NCI-H146 (cell line): ENCODE measurements around the gene TMEM150B.

Source experiments
- DNase-seq: peaks from one replicate; lab custom pipeline; 2025; lab: John Stamatoyannopoulos, UW

The TMEM150B gene

GRCh38 chr19:55305983-55306562, 19.1 kb downstream of the TMEM150B start:
- DNase-seq = no peak

- peak; percentile 45 for DNase-seq
These were observed 19.6 kb downstream of the TMEM150B start for GRCh38 chr19:55305491-55305890.

GRCh38 chr19:55304980-55305379, 20.2 kb downstream of the TMEM150B start:
- no peak for DNase-seq

- DNase-seq = peak; percentile 19
These were observed 20.7 kb downstream of the TMEM150B start for GRCh38 chr19:55304279-55304978.

GRCh38 chr19:55303477-55303876, 21.7 kb downstream of the TMEM150B start:
- no peak for DNase-seq

- no peak for DNase-seq
These were observed 22.8 kb downstream of the TMEM150B start for GRCh38 chr19:55302318-55302703.

GRCh38 chr19:55301459-55302317, 23.5 kb downstream of the TMEM150B start:
- peak; percentile 47 for DNase-seq

- DNase-seq = no peak
These were observed 24.2 kb downstream of the TMEM150B start for GRCh38 chr19:55300886-55301458.

GRCh38 chr19:55299991-55300390, 25.1 kb downstream of the TMEM150B start:
- no peak for DNase-seq

- DNase-seq = no peak
These were observed 27.9 kb downstream of the TMEM150B start for GRCh38 chr19:55297267-55297666.

- no peak for DNase-seq
These were observed 35.9 kb downstream of the TMEM150B start for GRCh38 chr19:55289117-55289796.

GRCh38 chr19:55287361-55288079, 37.6 kb downstream of the TMEM150B start:
- DNase-seq = no peak

GRCh38 chr19:55285229-55285890, 39.8 kb downstream of the TMEM150B start:
- no peak for DNase-seq

GRCh38 chr19:55284405-55285058, 40.6 kb downstream of the TMEM150B start:
- DNase-seq = peak; percentile 65

- DNase-seq = peak; percentile 88
These were observed 41.4 kb downstream of the TMEM150B start, which contains the start of gene BRSK1 for GRCh38 chr19:55283548-55284377. TSS of gene BRSK1 (plus strand) at chr19:55283997. CDS start at chr19:55284443, 446 bp downstream.

GRCh38 chr19:55279770-55280643, 45.1 kb downstream of the TMEM150B start, which contains the start of gene HSPBP1:
TSS of gene HSPBP1 (minus strand) at chr19:55280110. CDS start at chr19:55279608, 502 bp downstream.
- DNase-seq = peak; percentile 99

GRCh38 chr19:55279340-55279739, 45.8 kb downstream of the TMEM150B start:
- no peak for DNase-seq
